NCI-H146 treated with DMSO at 0.1 percent for 48 hours (cell line): Measurements from ENCODE around the gene SEZ6L2.
"Not testable (repeated sequence)": the region's sequence is repeated elsewhere in the genome, so short reads cannot be mapped to it uniquely, and the experiment has no call there.

Experiments used
- DNase-seq: peaks from one replicate; lab custom pipeline; 2025; ENCODE audit not compliant: unreplicated experiment; lab: John Stamatoyannopoulos, UW

Gene SEZ6L2

GRCh38 chr16:29899516-29900101, at the start of gene SEZ6L2:
Gene SEZ6L2 (minus strand): TSS chr16:29899550. CDS start chr16:29899019, 531 bp downstream.
- peak; percentile 97 for DNase-seq

GRCh38 chr16:29947897-29948296, 48.5 kb upstream of the SEZ6L2 start:
- no peak for DNase-seq

- peak; percentile 80 for DNase-seq
Observed at GRCh38 chr16:29943846-29944799, 44.8 kb upstream of the SEZ6L2 start.

- no peak for DNase-seq
Observed at GRCh38 chr16:29940656-29941055, 41.3 kb upstream of the SEZ6L2 start.

GRCh38 chr16:29931750-29932149, 32.4 kb upstream of the SEZ6L2 start:
- DNase-seq, result not testable (repeated sequence)

- DNase-seq, result no peak
Observed at GRCh38 chr16:29927070-29927905, 27.9 kb upstream of the SEZ6L2 start.

GRCh38 chr16:29926711-29927052, 27.3 kb upstream of the SEZ6L2 start:
- DNase-seq, result peak; percentile 51

GRCh38 chr16:29925781-29926710, 26.7 kb upstream of the SEZ6L2 start, which contains the start of gene KCTD13:
Gene KCTD13 (minus strand): TSS chr16:29926226. CDS start chr16:29926033, 193 bp downstream.
- DNase-seq, result peak; percentile 88

GRCh38 chr16:29925105-29925756, 25.9 kb upstream of the SEZ6L2 start:
- DNase-seq, result no peak

GRCh38 chr16:29922986-29923501, 23.7 kb upstream of the SEZ6L2 start:
- no peak for DNase-seq

- no peak for DNase-seq
Observed at GRCh38 chr16:29922326-29922725, 23.0 kb upstream of the SEZ6L2 start.

- no peak for DNase-seq
Observed at GRCh38 chr16:29921034-29921385, 21.7 kb upstream of the SEZ6L2 start.

GRCh38 chr16:29920288-29921033, 21.1 kb upstream of the SEZ6L2 start:
- no peak for DNase-seq

GRCh38 chr16:29916979-29917378, 17.6 kb upstream of the SEZ6L2 start:
- DNase-seq, result no peak

GRCh38 chr16:29915590-29916247, 16.4 kb upstream of the SEZ6L2 start:
- no peak for DNase-seq

GRCh38 chr16:29913514-29913913, 14.2 kb upstream of the SEZ6L2 start:
- no peak for DNase-seq

- peak; percentile 71 for DNase-seq
Observed at GRCh38 chr16:29912087-29912486, 12.7 kb upstream of the SEZ6L2 start.

GRCh38 chr16:29911676-29912010, 12.3 kb upstream of the SEZ6L2 start:
- peak; percentile 51 for DNase-seq
